ENCODE results near the gene POMZP3. TPM values are rescaled to one million over a fixed set of nuclear protein-coding genes. Genes with fewer than 3 reads are reported as not detected.
A peak's percentile ranks its signal among the peaks of the same experiment; 100 is the strongest.
"Not testable (repeated sequence)": the region's sequence is repeated elsewhere in the genome, so short reads cannot be mapped to it uniquely, and the experiment has no call there.

POMZP3 gene
- total RNA-seq, 2 donors from 2014 or later = 12.9 to 14.9 TPM

- H3K27ac Mint-ChIP-seq = peak overlapping the region; percentile 60 to 84
- H3K9me3 Mint-ChIP-seq; DNase-seq (ENCODE audit: low spot score); H3K27me3 Mint-ChIP-seq; H3K4me3 Mint-ChIP-seq; H3K36me3 Mint-ChIP-seq; ATAC-seq: not testable (repeated sequence)
- H3K4me1 Mint-ChIP-seq (ENCODE audit: low read depth in 2 of 2) = peaks cover 17 to 26% of the 10 kb centered on the region in 2 donors
Measured at GRCh38 chr7:76600650-76601049, 26.4 kb downstream of the POMZP3 start.

GRCh38 chr7:76600116-76600482 is 27.0 kb downstream of the POMZP3 start:
- not testable (repeated sequence) for H3K27me3 Mint-ChIP-seq; DNase-seq (ENCODE audit: low spot score); H3K9me3 Mint-ChIP-seq; H3K4me3 Mint-ChIP-seq; H3K36me3 Mint-ChIP-seq
- H3K27ac Mint-ChIP-seq = peak overlapping the region; percentile 60 to 86
- peak; percentile 84 to 92 for ATAC-seq
- H3K4me1 Mint-ChIP-seq (ENCODE audit: low read depth in 2 of 2) = peaks cover 20 to 31% of the 10 kb centered on the region in 2 donors

GRCh38 chr7:76598590-76599264 is 28.4 kb downstream of the POMZP3 start:
- DNase-seq (ENCODE audit: low spot score); ATAC-seq; H3K4me3 Mint-ChIP-seq; H3K36me3 Mint-ChIP-seq; H3K9me3 Mint-ChIP-seq; H3K27me3 Mint-ChIP-seq: not testable (repeated sequence)
- peak overlapping the region; percentile 6 to 41 for H3K27ac Mint-ChIP-seq
- peaks cover 20 to 31% of the 10 kb centered on the region in 2 donors for H3K4me1 Mint-ChIP-seq (ENCODE audit: low read depth in 2 of 2)

GRCh38 chr7:76597288-76597687 is 29.8 kb downstream of the POMZP3 start:
- not testable (repeated sequence) for H3K36me3 Mint-ChIP-seq; DNase-seq (ENCODE audit: low spot score); ATAC-seq; H3K9me3 Mint-ChIP-seq; H3K4me3 Mint-ChIP-seq; H3K27me3 Mint-ChIP-seq
- Mint-ChIP-seq H3K4me1 (ENCODE audit: low read depth in 2 of 2) (peaks cover 20 to 31% of the 10 kb centered on the region in 2 donors), H3K27ac (peak overlapping the region in 1 of 2 donors; percentile 25)

- ATAC-seq; H3K36me3 Mint-ChIP-seq; DNase-seq (ENCODE audit: low spot score): not testable (repeated sequence)
Measured at GRCh38 chr7:76592694-76593093, 34.4 kb downstream of the POMZP3 start.

GRCh38 chr7:76591602-76592304 is 35.3 kb downstream of the POMZP3 start:
- not testable (repeated sequence) for DNase-seq (ENCODE audit: low spot score); ATAC-seq; H3K9me3 Mint-ChIP-seq; H3K36me3 Mint-ChIP-seq; H3K4me3 Mint-ChIP-seq; H3K27me3 Mint-ChIP-seq; H3K27ac Mint-ChIP-seq
- peaks cover 17 to 34% of the 10 kb centered on the region in 2 donors for H3K4me1 Mint-ChIP-seq (ENCODE audit: low read depth in 2 of 2)

More at GRCh38 chr7:76592694-76593093, 34.4 kb downstream of the POMZP3 start:
- H3K9me3 Mint-ChIP-seq, H3K27me3 Mint-ChIP-seq, H3K27ac Mint-ChIP-seq, H3K4me3 Mint-ChIP-seq: not testable (repeated sequence)
- peaks cover 19 to 33% of the 10 kb centered on the region in 2 donors for H3K4me1 Mint-ChIP-seq (ENCODE audit: low read depth in 2 of 2)

GRCh38 chr7:76591033-76591432 is 36.0 kb downstream of the POMZP3 start:
- not testable (repeated sequence) for H3K27ac Mint-ChIP-seq; H3K4me3 Mint-ChIP-seq; H3K9me3 Mint-ChIP-seq; ATAC-seq; H3K36me3 Mint-ChIP-seq; DNase-seq (ENCODE audit: low spot score); H3K27me3 Mint-ChIP-seq
- peaks cover 13 to 33% of the 10 kb centered on the region in 2 donors for H3K4me1 Mint-ChIP-seq (ENCODE audit: low read depth in 2 of 2)

- Mint-ChIP-seq H3K4me1 (ENCODE audit: low read depth in 2 of 2) (peaks cover 21 to 35% of the 10 kb centered on the region in 2 donors), H3K27ac (peak overlapping the region; percentile 11 to 28), H3K4me3 (peak overlapping the region; percentile 33)
- not testable (repeated sequence) for H3K36me3 Mint-ChIP-seq; ATAC-seq; DNase-seq (ENCODE audit: low spot score); H3K27me3 Mint-ChIP-seq; H3K9me3 Mint-ChIP-seq
Measured at GRCh38 chr7:76588586-76588985, 38.5 kb downstream of the POMZP3 start.

- not testable (repeated sequence) for H3K9me3 Mint-ChIP-seq; H3K27ac Mint-ChIP-seq; H3K36me3 Mint-ChIP-seq; H3K27me3 Mint-ChIP-seq; DNase-seq (ENCODE audit: low spot score); ATAC-seq; H3K4me3 Mint-ChIP-seq
- peaks cover 26 to 40% of the 10 kb centered on the region in 2 donors for H3K4me1 Mint-ChIP-seq (ENCODE audit: low read depth in 2 of 2)
Measured at GRCh38 chr7:76586585-76587315, 40.3 kb downstream of the POMZP3 start.

- Mint-ChIP-seq H3K4me3 (peak overlapping the region; percentile 82), H3K27ac (peak overlapping the region; percentile 89 to 99), H3K4me1 (ENCODE audit: low read depth in 2 of 2) (peaks cover 33 to 43% of the 10 kb centered on the region in 2 donors)
- not testable (repeated sequence) for H3K36me3 Mint-ChIP-seq; H3K9me3 Mint-ChIP-seq; H3K27me3 Mint-ChIP-seq; DNase-seq (ENCODE audit: low spot score)
- ATAC-seq = peak; percentile 72 to 77
Measured at GRCh38 chr7:76583636-76584281, 43.3 kb downstream of the POMZP3 start.

- not testable (repeated sequence) for H3K27me3 Mint-ChIP-seq; H3K36me3 Mint-ChIP-seq; DNase-seq (ENCODE audit: low spot score); H3K9me3 Mint-ChIP-seq
- Mint-ChIP-seq H3K4me1 (ENCODE audit: low read depth in 2 of 2) (peaks cover 29 to 35% of the 10 kb centered on the region in 2 donors), H3K27ac (peak overlapping the region; percentile 89 to 99), H3K4me3 (peak overlapping the region; percentile 82)
- peak; percentile 84 to 95 for ATAC-seq
Measured at GRCh38 chr7:76582848-76583631, 44.0 kb downstream of the POMZP3 start.

- DNase-seq (ENCODE audit: low spot score); H3K27ac Mint-ChIP-seq; H3K4me1 Mint-ChIP-seq (ENCODE audit: low read depth in 2 of 2); H3K36me3 Mint-ChIP-seq; H3K9me3 Mint-ChIP-seq; ATAC-seq; H3K4me3 Mint-ChIP-seq; H3K27me3 Mint-ChIP-seq: not testable (repeated sequence)
Measured at GRCh38 chr7:76575919-76576655, 51.0 kb downstream of the POMZP3 start.

All from natural killer cell treated with Interleukin-12 subunit alpha and Interleukin-12 subunit beta and Interleukin-15 and Interleukin-18, amount 100 ng/mL, for 72 hours (primary cell).